GM19043 (cell line): ENCODE data around the gene WBP2.
"Not testable (repeated sequence)": the region's sequence is repeated elsewhere in the genome, so short reads cannot be mapped to it uniquely, and the experiment has no call there.

Experiments
- ATAC-seq: cut with Tn5 transposase; IDR thresholded peaks from one replicate; pipeline ENCODE4 v1.9.1; 2021; ENCODE audit warnings: low read depth; ENCODE audit not compliant: unreplicated experiment

WBP2 gene

DNA sequence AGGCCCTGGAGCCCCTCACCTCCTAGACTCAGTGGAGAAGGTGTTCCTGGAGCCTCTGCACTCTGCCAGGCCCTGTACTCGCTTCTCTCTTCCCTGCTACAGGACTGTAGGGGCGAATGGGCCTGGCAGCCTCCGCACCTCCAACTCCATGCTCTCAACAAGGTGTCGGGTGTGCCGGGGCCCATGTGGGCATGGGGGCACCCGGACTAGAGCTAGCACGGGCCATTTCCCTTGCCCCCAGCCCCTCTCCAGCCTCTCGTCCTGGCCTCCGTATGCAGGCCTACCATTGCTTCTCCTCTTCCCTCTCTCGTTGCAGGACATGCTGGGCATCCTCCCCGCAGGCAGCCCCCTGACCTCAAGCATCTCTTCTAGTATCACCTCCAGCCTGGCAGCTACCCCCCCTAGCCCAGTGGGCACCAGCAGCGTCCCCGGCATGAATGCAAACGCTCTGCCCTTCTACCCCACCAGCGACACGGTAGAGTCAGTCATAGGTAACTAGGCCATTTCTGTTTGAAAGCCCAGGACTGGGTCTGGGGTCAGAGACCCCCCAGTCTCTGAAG is 36.7 kb downstream of the WBP2 start:
- no peak for ATAC-seq

DNA sequence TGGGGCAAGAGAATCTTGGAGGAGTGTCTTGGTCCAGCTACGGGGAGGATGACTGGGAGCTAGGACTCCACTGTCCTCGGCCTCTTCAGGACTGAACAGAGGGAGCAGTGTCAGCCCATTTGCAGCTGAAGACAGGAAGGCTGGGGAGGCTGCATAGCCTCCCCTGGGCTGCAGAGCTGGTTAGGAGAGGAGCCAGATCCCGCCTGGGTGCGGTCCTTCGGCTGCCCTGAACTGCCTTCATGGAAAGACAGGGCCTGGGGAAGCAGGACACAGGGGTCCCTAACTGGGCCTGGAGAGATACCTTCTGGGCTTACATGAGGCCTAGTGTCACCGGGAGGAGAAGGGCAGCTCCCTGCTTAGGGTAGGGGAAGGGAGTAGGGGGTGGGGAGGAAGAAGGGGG is 37.6 kb downstream of the WBP2 start:
- ATAC-seq, result no peak

DNA sequence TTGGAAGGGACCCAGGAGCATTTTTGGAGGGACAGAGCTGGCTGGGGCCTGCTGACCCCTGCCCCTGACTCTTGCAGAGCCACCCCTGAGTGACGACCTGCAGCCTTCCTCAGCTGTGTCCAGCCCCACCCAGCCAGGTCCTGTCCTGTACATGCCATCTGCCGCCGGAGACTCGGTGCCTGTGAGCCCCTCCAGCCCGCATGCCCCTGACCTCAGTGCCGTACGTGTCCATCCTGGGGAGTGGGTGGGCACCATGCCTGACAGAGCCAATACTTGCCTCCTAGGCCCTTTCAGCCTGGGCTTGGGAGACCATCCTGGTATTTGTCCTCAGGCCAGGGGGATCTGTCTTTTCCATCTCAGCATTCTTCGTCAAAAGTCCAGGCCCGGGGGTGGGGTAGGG is 38.4 kb downstream of the WBP2 start:
- ATAC-seq, result no peak

DNA sequence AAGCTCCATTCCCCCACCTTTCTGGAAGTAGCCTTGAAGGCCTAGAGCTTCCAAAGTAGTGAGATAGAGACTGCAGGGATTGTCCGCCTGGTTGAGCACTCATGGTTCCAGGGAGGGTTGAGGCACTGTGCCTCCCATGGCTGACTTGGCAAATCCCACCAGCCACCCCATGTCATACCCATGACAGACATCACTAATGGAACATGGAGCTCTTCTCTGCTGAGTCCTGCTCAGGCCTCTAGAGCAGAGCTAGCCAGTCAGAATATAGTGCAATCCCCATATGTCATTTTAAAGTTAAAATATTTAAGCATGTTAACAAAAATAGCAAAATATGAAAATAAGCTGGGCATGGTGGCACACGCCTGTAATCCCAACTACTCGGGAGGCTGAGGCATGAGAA is 39.7 kb downstream of the WBP2 start:
- ATAC-seq, result no peak

DNA sequence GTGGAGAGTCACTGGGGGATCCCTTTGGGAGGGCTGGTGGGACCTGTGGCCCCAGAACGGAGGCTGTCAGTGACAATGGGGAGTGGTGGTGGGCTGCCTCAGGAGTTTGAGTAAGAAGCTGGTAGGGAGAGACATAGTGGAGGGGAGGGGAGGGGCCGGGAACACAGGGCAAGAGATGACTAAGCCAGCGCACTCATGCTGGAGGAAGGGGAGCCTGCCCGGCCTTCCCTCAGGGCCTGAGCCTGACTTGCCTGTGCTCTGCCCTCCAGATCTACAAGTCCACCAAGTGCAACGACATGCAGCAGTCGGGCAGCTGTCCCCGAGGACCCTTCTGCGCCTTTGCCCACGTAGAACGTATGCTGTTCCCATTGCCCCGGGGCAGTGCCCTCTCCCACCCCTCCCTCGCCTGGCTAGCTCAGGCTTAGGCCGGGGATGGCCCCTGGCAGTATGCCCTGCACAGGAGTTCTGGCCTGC is 40.2 kb downstream of the WBP2 start:
- ATAC-seq, result no peak

DNA sequence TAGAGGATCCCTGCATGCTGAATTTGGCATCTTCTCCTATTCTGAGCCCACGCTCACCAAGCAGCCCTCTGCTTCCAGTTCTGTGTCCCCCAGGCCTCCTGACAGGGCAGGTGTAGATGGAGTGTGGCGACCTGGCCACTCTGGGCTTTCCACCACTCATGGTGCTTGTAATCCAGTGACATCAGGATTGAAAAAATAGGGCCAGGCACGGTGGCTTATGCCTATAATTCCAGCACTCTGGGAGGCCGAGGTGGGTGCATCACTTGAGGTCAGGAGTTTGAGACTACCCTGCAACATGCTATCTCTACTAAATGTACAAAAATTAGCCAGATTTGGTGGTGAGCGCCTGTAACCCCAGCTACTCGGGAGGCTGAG is 41.1 kb downstream of the WBP2 start:
- no peak for ATAC-seq

DNA sequence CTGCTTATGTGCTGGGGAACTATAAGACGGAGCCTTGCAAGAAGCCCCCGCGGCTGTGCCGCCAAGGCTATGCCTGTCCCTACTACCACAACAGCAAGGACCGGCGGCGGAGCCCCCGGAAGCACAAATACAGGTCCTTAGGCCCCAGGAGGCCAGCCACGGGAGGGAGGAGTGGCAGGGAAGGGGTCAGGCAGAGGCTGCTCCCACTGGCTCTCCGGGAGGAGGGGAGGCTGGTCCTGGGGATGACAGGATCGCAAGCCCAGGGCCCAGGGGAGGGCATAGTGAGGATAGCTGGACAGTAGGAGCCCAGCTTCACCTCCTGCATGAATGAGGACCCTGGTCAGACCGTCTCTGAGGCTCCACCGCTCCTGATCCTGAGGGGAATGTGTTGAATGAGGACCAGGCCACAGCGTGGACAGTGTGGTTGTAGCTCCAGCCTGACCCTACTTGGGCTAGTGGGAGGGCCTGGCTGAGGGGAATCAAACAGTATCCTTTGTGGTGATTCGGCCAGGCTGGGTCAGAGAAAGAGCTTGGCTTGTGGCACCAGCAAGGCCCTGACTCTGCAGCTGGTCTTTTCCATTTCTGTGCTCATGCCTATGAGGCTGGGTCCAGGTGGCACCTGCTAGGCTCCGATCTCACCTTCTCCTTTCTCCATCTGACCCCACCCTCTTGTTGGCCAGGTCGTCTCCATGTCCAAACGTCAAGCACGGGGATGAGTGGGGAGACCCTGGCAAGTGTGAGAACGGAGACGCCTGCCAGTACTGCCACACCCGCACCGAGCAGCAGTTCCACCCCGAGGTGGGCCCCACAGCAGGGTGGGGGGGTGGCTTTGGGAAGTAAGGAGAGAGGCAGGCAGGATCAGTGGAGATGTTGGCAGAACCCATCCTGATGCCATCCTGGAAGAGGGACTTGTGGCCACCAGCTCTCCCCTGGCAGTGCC is 41.8 kb downstream of the WBP2 start:
- no peak for ATAC-seq

DNA sequence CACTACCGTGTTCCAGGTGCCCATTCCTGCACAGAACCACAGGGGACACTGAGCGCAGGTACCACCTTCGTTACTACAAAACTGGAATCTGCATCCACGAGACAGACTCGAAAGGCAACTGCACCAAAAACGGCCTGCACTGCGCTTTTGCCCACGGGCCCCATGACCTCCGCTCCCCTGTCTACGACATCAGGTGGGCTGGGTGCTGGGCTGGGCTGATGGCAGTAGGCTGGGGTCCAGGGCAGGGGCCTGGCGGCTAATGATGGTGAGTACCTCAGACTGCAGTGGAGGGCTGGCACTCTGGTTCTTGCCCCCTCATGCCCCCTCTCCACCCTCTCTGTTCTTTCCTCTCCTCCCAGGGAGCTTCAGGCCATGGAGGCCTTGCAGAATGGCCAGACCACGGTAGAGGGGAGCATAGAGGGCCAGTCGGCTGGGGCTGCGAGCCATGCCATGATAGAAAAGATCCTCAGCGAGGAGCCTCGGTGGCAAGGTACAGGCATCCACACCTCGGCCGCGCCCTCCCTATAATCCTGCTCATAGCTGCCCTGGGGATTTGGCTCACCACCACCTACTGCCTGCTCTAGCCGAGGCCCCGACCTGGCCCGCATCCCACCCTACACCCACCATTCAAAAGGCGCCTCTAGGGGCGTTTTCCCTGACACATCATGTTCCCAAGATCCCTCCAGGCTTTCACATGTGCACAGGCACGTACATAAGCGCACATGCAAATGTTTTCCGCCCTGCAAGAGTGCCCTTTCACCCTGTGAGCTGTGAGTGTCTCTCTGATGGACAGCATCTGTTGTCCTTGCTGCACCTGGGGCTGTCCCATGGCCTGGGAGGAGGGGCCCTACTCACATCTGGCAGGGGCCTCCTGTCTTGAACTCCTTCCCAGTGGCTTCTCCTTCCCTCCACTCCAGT is 42.8 kb downstream of the WBP2 start:
- no peak for ATAC-seq

DNA sequence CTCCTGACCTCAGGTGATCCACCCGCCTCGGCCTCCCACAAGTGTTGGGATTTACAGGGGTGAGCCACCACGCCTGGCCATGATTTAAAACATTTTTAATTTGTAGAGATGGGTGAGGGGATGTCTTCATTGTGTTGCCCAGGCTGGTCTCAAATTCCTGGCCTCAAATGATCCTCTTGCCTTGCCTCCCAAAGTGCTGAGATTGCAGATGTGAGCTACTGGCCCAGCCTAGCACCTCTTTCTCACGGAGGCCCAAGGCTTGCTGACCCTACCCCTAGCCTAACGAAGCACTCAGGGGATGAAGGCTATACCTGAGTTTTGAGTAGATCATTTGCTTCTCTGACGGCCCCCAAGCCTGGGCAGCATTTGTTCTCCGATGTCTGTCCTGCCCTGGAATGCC is 44.0 kb downstream of the WBP2 start:
- no peak for ATAC-seq

DNA sequence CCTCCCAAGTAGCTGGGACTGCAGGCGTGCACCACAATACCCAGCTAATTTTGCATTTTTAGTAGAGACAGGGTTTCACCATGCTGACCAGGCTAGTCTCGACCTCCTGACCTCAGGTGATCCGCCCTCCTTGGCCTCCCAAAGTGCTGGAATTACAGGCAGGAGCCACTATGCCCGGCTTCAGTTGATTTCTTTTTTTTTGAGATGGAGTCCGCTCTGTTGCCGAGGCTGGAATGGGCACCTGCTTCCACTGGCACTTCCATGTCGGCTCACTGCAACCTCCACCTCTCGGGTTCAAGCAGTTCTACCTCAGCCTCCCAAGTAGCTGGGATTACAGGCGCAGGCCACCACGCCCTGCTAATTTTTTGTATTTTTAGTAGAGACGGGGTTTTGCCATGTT is 44.4 kb downstream of the WBP2 start:
- ATAC-seq, result not testable (repeated sequence)

DNA sequence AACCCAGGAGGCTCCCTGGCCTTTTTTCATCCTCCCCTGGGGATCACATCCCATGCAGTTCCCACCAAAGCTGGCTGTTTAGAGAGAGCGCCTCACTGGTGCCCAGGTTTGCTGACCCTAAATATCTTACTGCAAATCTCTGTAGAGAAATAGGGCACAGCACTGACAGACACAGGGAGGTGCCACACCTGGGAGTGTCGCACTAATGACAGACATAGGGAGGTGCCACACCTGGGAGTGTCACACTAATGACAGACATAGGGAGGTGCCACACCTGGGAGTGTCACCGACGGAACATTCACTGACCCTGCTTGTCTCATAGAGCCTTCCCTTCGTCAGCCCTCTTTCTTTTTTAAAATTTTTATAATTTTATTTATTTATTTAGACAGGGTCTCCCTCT is 44.9 kb downstream of the WBP2 start:
- ATAC-seq, result no peak

DNA sequence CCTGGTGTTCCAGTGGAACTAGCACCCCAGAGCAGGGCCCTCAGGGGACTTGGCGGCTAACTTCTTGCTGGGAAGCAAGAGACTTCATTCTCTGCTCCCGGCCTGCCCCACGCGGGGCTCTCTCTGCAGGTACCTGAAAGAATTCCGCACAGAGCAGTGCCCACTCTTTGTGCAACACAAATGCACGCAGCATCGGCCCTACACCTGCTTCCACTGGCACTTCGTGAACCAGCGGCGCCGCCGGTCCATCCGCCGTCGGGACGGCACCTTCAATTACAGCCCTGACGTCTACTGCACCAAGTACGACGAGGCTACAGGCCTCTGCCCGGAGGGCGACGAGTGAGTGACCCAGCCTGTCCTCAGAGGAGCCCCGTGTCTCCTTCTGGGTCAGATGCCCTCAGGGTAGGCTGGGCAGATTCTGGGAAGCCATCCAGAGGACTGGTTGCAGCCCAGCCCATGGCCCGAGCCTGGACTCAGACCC is 45.5 kb downstream of the WBP2 start:
- no peak for ATAC-seq

DNA sequence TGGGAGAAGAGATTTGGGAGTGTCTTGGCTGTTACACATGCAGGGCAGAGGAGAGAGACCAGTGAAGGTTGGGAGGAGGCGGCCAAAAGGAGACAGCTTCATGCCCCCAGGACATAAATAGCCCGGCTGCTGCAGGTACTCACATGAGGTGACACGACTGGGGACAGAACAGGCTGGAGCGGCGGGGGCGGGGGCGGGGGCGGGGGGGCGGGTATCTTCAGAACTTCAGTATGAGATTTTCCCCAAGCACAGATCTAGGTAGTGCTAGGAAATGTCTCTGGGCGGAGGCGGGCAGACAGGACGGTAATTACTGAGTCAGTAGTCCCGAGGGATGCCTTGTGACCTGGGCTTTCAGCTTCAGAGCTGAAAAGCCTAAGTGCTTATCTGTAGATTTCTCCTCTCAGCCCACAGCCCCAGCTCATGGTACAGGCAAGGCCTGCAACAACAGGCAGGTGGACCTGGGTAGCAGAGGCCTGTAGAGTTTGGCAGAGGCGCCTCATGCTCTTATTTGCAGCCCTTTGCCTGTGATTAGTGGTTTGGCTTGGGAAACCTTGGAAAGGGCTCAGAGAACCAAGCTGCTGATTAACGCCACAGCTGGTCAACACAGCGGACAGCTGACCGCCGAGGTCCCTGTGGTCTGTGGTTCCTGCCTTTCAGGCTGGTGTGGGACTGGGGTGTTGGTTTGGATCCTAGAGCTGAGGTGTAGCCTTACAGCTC is 46.1 kb downstream of the WBP2 start:
- no peak for ATAC-seq

DNA sequence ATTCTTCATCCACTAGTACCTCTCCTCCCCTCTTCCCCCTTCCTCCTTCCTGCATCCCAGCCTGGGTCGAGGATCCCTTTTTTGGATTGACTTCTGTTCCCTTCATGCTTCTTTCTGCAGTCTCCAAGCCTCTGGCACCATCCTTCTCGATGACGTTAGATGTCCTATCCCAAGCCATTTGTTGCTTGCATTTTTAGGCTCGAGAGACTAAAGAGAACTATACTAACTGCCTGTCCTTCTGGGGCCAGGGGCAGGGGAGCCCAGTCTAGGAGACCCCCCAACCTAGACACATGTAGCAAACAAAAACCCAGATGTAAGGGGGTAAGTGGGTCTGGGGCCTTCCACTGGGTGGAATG is 46.6 kb downstream of the WBP2 start:
- ATAC-seq, result no peak

DNA sequence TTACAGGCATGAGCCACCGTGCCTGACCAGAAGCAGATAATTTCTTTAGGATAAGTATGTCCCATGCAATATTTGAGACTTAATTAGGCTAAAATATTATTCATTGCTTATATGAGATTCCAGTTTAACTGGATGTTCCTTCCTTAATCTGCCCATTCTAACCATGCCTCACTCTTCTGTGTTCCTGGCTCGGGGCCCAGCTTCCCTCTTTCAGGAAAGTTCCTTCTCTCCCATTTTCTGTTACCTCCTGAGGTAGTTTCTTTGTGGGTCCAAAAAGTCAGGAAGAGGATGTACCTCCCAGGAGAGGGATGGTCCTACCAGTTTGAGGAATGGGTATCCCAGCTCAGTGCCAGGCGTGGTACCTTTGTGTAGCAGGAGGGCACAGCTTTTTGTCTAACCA is 47.3 kb downstream of the WBP2 start:
- no peak for ATAC-seq

DNA sequence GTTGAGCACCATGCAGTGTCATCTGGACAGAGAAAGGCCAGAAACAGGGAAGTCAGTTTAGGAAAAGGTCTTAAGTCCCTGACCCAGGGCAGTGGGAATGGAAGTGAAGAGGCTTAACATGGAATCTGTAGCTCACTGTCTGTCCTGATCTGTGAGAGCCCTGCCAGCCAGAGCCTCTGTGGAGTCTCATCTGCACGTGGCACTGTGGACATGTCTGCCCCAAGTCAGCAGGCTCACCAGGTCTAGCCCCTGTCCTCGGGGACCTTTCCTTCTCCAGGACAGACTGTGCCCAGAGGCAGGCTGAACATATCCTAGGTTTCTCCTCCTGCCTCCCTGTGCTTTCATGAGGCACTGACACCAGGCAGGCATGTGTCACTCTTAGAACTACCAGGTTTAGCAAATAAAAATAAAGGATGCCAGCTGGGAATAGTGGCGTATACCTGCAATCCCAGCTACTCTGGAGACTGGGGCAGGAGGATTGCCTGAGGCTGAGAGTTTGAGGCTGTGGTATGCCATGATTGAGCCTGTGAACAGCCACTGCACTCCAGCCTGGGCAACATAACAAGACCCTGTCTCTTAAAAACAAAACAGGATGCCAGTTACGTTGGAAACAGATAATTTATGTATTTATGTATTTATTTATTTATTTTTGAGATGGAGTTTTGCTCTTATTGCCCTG is 48.2 kb downstream of the WBP2 start:
- ATAC-seq, result no peak

DNA sequence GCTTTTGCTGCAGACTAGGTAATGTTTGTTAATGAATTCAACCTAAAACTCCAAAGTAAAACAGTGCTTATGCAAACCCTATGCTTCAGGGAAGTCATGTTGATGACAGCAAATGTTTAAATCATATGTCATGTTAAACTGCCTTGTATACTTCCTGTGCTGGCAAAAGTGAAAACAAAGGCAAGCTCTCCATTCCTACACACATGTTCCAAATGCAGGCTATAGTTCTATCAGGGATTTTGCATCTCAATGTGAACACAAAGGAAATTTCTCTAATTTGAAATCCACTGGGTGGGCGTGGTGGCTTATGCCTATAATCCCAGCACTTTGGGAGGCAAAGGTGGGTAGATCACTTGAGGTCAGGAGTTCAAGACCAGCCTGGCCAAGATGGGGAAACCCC is 51.3 kb downstream of the WBP2 start:
- no peak for ATAC-seq

DNA sequence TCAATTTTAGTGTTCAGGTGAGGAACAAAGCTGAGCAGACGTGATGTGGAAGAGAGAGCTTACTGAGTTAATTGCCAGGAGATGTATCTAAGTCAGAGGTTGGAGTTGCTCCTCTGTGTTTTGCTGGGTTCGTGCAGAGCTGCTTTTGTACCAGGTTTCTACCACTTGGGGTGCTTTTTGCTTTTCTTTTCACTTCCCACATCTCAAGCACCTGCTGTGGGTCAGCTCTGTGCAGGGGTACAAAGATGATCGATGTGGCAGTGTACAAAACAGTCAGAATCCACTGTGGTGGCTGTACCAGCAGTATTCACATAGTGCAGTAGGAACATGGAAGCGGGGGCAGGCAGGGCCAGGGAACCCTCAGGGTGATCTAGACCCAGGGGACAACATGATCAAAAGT is 55.7 kb downstream of the WBP2 start:
- no peak for ATAC-seq

DNA sequence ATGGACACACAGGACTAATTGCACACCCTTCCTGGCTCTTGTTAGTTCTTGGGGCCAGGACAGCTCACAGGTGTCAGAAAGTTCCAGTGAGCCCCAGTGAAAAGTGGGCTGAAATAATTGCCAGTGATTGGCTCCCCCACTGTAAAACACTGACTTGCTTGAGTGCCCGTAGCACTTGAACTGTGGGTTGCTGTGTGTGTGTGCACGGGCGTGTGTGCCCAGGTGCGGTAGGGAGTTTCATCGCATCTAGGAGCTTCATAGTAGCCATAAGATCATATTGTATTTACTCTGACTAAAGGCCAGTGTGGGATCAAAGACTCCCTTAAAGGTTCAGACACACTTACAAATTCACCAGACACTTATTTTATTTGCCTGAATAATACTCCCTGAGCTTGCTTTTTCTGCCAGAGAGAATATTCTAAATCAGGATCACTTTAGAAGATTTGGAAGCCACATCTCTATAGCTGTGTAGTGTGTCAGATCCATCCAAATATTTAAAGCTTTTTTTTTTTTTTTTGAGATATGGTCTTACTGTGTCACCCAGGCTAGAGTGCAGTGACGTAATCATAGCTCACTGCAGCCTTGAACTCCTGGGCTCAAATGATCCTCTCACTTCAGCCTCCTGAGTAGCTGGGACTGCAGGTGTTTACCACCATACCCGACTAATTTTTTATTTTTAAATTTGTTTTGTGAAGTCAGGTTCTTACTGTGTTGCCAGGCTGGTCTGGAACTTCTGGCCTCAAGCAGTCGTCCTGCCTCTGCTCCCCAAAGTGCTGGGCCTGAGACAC is 59.1 kb downstream of the WBP2 start:
- no peak for ATAC-seq
